ENCODE results near the gene EMC6.
A peak's percentile ranks its signal among the peaks of the same experiment; 100 is the strongest.

Gene EMC6

DNA sequence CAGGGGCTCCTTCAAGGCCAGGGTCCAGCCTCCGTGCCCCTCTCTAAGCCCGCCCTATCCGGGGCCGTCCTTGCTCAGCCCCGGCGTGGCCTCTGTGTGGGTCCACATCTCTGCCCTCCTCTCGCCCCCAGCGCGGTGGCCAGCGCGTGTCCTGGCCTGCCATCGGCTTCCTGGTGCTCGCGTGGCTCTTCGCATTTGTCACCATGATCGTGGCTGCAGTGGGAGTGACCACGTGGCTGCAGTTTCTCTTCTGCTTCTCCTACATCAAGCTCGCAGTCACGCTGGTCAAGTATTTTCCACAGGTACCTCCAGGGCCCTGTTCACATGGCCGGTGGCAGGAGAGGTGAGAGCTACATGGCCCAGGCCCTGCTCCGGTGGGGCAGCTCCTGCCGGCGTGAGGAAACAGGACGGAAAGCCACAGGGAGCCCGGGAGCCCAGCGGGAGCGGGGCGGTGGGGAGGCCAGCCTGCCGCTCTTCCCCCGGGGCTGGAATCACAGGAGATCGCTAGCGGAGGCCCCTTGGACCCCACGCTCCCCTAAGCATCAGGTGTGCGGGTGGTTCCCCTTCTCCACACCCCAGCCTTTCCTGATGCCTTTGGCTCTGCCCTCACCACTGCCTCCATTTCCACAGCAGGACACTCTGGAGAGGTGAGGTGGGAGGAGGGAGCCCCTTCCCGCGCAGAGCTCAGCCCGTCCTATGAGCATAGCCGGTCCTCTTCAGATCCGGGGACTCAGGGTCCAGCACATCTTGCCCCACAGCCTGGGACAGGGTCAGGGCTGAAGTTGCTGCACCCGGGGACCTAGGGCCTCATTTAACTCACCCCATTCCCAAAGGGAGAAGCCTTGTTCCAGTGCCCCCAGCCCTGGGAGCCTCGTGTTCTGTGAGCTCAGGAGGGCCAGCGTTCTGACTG, 10.5 kb upstream of the EMC6 start:
- H3K36me3 Mint-ChIP-seq (ENCODE audit: insufficient read depth) = no peaks in the 10 kb centered on the region
- DNase-seq (ENCODE audit: low spot score in 2 of 2) (no peak), ATAC-seq (replicated peaks; ENCODE audit: extremely low read depth, poor library complexity, severe bottlenecking) (no peak)
- no peak overlapping the region for H3K27ac Mint-ChIP-seq (ENCODE audit: low read depth)
- no peaks in the 10 kb centered on the region for H3K4me1 Mint-ChIP-seq
- H3K27me3 Mint-ChIP-seq = no peaks in the 10 kb centered on the region
- H3K4me3 Mint-ChIP-seq = no peak overlapping the region
- no peaks in the 10 kb centered on the region for H3K9me3 Mint-ChIP-seq

DNA sequence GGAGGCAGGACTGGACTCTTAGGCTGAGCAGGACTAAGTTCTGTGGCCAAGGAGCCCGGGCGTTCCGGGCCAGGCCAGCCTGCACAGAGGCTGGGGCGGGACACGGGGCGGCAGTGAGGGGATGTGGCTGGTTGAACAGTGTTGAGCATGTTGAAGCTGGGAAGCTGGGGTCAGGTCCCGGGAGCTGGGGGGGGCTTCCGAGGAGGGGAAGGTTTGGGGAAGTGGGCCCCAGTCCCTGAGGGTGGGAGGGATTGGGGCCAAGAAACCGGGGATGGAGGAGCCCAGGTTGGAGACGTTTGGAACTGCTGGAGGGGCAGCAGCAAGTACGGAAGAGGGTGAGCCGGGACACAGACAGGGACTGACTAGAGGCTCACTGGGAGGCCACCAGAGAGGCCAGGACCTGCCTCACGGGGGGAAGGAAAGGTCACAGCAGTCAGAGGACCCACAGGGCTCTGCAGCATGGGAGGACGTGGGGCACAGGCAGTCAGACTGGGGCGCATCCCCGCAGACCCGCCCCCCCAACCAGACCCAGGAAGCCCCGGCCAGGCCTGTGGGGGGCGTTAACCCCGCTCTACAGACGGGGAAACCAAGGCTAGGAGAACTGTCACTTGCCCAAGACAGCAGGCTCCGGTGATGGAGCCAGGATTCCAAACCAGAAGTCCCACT, 9.7 kb upstream of the EMC6 start:
- Mint-ChIP-seq H3K27ac (ENCODE audit: low read depth) (no peak overlapping the region), H3K4me1 (no peaks in the 10 kb centered on the region)

DNA sequence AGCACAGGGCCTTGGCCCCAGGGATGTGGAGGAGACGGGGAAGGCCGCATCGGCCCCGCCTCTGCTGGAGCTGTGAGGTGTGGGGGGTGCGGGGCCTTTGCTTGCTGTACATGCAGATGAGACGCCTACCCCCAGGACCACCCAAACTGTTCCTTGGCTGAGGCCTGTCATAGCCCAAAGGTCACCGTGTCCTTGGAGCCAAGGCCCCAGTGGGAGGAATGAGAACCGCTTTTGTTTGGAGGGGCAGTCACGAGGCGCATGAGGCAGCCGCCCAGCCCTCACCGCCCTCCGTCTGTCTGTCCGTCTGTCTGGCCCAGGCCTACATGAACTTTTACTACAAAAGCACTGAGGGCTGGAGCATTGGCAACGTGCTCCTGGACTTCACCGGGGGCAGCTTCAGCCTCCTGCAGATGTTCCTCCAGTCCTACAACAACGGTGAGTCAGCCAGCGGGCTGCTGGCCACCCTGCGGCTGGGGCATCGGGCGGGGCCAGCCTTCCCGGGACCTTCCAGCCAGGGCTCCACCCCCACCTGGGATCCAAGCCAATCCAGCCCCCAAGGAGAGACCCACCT, 9.0 kb upstream of the EMC6 start:
- Mint-ChIP-seq H3K36me3 (ENCODE audit: insufficient read depth) (peaks cover 2% of the 10 kb centered on the region), H3K27ac (ENCODE audit: low read depth) (no peak overlapping the region), H3K9me3 (no peaks in the 10 kb centered on the region), H3K4me1 (no peaks in the 10 kb centered on the region), H3K27me3 (no peaks in the 10 kb centered on the region), H3K4me3 (no peak overlapping the region)
- no peak for DNase-seq (ENCODE audit: low spot score in 2 of 2)
- no peak for ATAC-seq (replicated peaks; ENCODE audit: extremely low read depth, poor library complexity, severe bottlenecking)

More for the DNA sequence above, 9.7 kb upstream of the EMC6 start:
- Mint-ChIP-seq H3K27me3 (no peaks in the 10 kb centered on the region), H3K9me3 (no peaks in the 10 kb centered on the region), H3K4me3 (no peak overlapping the region), H3K36me3 (ENCODE audit: insufficient read depth) (no peaks in the 10 kb centered on the region)
- DNase-seq (ENCODE audit: low spot score in 2 of 2) = no peak
- ATAC-seq (replicated peaks; ENCODE audit: extremely low read depth, poor library complexity, severe bottlenecking) = no peak

DNA sequence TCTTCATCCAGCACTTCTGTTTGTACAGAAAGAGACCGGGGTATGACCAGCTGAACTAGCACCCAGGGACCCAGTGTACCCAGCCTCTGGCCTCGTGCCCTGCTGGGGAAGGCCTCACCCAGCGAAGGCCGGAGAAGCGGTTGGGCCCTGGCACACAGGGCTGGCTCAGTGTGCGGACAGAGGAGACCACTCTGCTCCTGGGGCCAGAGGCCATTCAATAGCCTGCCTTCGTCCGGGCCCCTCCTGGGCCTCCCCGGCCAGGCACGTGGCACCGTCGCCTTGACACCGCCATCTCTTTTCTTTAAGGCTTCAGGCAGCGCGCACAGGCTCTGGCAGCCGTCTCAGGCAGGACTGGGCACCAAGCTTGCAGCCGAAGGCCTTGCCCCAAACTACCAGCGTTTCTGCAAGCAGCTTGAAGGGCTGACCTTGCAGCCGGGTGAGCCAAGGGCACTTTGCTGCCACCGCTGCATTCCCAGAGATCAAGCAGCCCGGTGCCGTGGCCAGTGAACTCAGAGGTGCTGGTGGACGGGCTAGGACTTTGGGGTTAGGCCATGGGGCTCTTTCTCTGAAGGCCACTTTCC, 8.2 kb upstream of the EMC6 start:
- ATAC-seq (replicated peaks; ENCODE audit: extremely low read depth, poor library complexity, severe bottlenecking) = no peak

DNA sequence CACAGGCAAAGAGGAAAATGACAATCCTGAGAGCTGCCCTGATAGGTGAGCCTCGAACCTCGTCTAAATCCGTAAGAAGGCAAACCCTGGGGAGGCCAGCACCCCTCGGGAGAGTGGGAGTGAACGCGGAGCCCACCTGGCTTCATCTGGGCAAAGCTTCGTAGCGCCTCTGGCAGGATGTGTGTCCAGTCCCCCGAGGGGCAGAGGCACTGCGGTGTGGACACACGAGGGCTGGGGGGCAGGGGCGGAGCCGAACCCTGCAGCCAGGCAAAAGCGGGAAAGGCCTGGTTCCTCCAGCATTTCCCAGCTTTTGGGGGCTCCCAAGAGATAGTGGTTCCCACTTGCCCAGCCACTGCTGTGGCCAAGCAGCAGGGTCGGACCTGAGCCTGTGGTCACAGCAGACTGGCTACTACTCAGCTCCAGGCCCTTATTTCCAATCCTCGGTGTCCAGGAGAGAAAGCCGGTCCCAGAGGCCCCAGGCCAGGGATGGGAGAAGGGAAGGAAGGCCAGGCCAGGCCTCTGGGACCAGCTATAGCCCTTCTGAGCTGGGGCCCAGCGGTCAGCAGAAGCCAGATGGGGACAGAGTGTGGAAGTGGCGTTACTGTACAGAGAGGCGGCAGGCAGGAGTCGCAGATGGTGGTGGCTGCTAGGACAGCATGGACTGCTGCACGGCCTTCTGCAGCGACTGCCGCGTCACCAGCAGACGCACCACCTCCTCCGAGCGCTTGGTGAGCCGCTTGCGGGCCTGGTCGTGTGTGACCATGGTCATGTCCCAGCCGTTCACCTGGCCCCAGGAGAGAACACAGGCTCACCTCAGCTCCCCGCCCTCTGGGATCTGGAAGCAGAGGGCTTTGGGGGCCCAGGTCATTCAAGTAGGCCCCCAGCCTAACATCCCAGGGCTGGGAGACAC, 5.3 kb upstream of the EMC6 start:
- Mint-ChIP-seq H3K9me3 (no peaks in the 10 kb centered on the region), H3K27ac (ENCODE audit: low read depth) (no peak overlapping the region), H3K36me3 (ENCODE audit: insufficient read depth) (peaks cover 6% of the 10 kb centered on the region), H3K27me3 (no peaks in the 10 kb centered on the region), H3K4me1 (peaks cover 6% of the 10 kb centered on the region), H3K4me3 (no peak overlapping the region)
- DNase-seq (ENCODE audit: low spot score in 2 of 2) = no peak
- no peak for ATAC-seq (replicated peaks; ENCODE audit: extremely low read depth, poor library complexity, severe bottlenecking)

More for the DNA sequence above, 8.2 kb upstream of the EMC6 start:
- Mint-ChIP-seq H3K27ac (ENCODE audit: low read depth) (no peak overlapping the region), H3K9me3 (no peaks in the 10 kb centered on the region), H3K4me1 (no peaks in the 10 kb centered on the region), H3K36me3 (ENCODE audit: insufficient read depth) (peaks cover 3% of the 10 kb centered on the region), H3K4me3 (no peak overlapping the region), H3K27me3 (no peaks in the 10 kb centered on the region)
- no peak for DNase-seq (ENCODE audit: low spot score in 2 of 2)

DNA sequence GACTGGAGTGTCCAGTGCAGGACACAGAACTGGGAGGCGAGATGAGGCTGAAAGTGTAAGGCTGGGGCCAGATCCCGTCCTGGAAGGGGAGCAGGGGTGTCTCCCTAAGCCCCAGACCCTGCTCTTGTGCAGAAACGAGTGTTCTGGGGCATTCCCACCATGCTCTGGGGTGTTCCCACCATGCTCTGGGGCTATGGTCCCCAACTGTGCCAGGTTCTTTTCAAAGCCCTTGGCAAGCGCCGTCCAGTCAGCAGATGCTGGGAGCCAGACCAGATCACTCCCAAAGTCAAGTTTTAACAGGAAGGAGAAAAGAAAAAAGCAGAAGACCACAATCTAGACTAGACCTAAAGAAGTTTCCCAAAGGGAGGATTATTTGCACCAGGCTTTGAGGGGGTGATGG, 2.8 kb upstream of the EMC6 start:
- peak overlapping the region; percentile 75 for H3K27ac Mint-ChIP-seq (ENCODE audit: low read depth)
- no peaks in the 10 kb centered on the region for H3K9me3 Mint-ChIP-seq
- H3K4me1 Mint-ChIP-seq = peaks cover 17% of the 10 kb centered on the region
- no peaks in the 10 kb centered on the region for H3K27me3 Mint-ChIP-seq
- peak overlapping the region; percentile 95 for H3K4me3 Mint-ChIP-seq
- peaks cover 15% of the 10 kb centered on the region for H3K36me3 Mint-ChIP-seq (ENCODE audit: insufficient read depth)
- DNase-seq (ENCODE audit: low spot score in 2 of 2) = no peak
- ATAC-seq (replicated peaks; ENCODE audit: extremely low read depth, poor library complexity, severe bottlenecking) = no peak

DNA sequence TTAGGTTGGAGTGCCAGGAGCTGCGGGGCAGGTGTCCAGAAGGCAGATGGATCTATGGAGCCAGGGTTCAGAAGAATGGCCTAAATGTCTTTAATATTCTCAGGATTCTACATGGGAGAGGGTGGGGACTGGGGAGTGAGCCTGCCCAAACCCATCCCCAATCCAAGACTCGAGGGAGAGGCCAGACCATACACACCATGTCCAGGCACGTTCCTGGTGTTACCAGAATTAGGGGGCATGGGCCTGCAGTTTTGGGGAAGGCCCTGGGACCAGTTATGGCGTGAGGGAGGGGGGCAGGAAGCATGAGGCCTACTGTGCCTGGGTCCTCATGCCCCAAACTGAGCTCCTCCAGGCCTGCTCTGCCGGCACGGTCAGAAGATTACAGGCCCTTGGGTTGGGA, 2.1 kb upstream of the EMC6 start:
- H3K4me3 Mint-ChIP-seq = peak overlapping the region; percentile 95
- peaks cover 19% of the 10 kb centered on the region for H3K4me1 Mint-ChIP-seq

DNA sequence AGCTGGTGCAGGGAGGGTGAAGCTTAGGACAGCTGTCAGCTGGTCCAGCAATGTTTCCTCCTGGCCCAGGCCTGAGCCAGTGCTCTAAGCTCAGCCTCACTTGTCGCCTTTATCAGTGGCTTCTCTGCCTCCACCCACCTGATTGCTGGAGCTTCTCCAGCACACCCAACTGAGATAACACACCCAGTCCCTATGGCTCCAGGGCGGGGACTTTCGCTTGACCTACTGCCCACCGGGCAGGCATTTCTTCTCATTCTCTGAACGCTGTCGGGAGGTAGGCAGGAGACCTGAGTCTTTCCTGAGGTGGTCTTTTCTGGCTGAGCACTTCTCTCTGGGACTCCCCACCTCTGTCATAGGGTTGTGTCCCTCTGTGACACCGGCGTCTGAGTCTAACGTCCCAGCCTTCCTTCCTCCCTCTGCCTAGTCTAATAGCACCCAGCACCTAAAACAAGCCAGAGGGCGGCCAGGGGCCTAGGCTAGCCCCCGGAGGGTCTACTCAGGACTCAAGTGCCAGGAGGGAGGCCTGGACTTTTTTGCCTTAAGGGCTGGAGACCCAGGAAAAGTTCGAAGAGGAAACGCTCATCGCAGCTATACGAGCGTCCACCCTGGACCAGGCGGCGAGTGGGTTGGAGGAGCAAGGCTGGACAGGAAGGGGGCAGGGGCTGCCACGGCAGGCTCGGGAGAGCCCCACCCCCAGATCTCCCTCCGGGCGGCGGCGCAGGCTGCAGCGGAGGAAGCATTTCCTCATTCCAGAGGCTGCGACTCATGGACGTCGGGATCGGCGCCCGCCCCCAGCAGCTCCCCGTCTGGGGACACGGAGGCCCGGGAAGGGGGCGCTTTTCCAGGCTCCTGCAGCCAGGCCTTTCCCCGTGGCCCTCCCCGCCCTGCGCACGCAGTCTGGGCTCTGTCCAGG, 990 bp upstream of the EMC6 start:
- peak overlapping the region; percentile 95 for H3K27ac Mint-ChIP-seq (ENCODE audit: low read depth)
- H3K27me3 Mint-ChIP-seq = no peaks in the 10 kb centered on the region
- peaks cover 15% of the 10 kb centered on the region for H3K36me3 Mint-ChIP-seq (ENCODE audit: insufficient read depth)
- peak overlapping the region; percentile 95 for H3K4me3 Mint-ChIP-seq
- peaks cover 22% of the 10 kb centered on the region for H3K4me1 Mint-ChIP-seq
- DNase-seq (ENCODE audit: low spot score in 2 of 2) (no peak), ATAC-seq (replicated peaks; ENCODE audit: extremely low read depth, poor library complexity, severe bottlenecking) (peak; percentile 5)
- H3K9me3 Mint-ChIP-seq = no peaks in the 10 kb centered on the region

More for the DNA sequence above, 2.1 kb upstream of the EMC6 start:
- Mint-ChIP-seq H3K36me3 (ENCODE audit: insufficient read depth) (peaks cover 15% of the 10 kb centered on the region), H3K27me3 (no peaks in the 10 kb centered on the region), H3K27ac (ENCODE audit: low read depth) (peak overlapping the region; percentile 75), H3K9me3 (no peaks in the 10 kb centered on the region)
- DNase-seq (ENCODE audit: low spot score in 2 of 2) (no peak), ATAC-seq (replicated peaks; ENCODE audit: extremely low read depth, poor library complexity, severe bottlenecking) (no peak)

DNA sequence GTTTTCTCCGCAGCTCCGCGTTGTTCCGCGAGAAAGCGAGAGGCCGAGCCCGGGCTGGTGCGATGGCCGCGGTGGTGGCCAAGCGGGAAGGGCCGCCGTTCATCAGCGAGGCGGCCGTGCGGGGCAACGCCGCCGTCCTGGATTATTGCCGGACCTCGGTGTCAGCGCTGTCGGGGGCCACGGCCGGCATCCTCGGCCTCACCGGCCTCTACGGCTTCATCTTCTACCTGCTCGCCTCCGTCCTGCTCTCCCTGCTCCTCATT, 404 bp downstream of the EMC6 start:
- Mint-ChIP-seq H3K9me3 (no peaks in the 10 kb centered on the region), H3K36me3 (ENCODE audit: insufficient read depth) (peaks cover 15% of the 10 kb centered on the region), H3K27ac (ENCODE audit: low read depth) (peak overlapping the region; percentile 95), H3K4me1 (peaks cover 22% of the 10 kb centered on the region), H3K27me3 (no peaks in the 10 kb centered on the region), H3K4me3 (peak overlapping the region; percentile 95)
- ATAC-seq (replicated peaks; ENCODE audit: extremely low read depth, poor library complexity, severe bottlenecking) (no peak), DNase-seq (ENCODE audit: low spot score in 2 of 2) (no peak)

DNA sequence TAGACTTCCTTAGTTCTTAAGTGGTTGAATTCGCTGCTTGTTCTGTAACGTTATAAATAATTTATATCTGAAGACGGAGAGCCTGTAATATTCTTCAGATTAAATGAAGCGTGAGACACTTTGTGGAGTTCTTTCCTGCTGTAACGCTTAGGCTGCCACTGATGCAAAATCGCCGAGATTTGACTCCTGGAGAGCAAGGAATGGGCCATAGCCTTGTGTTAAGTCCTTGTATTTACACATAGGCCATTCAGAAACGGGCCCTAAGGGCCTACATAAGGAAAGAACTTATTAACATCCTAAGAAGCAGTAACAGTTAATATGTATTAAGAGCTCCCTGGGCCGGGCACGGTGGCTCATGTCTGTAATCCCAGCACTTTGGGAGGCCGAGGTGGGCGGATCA, 936 bp downstream of the EMC6 start:
- peaks cover 14% of the 10 kb centered on the region for H3K36me3 Mint-ChIP-seq (ENCODE audit: insufficient read depth)
- DNase-seq (ENCODE audit: low spot score in 2 of 2) = no peak

DNA sequence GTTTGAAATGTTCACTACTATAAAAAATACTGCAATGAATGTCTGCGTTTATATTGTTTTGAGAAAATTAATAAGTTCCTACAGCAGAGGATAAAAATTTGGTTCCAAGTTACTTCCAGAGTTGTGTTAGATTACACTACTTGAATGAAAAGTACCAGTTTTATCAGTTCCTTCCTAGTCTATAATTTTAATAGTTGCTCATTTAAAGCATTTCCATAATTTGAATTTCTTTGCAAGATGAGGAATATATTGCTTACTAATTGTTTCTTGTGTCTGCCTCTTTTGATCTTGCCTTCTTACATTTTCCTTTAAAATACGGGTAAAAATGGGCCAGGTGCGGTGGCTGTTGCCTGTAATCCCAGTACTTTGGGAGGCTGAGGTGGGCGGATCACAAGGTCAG, 4.0 kb downstream of the EMC6 start:
- H3K4me3 Mint-ChIP-seq = no peak overlapping the region
- H3K4me1 Mint-ChIP-seq = peaks cover 19% of the 10 kb centered on the region
- peaks cover 9% of the 10 kb centered on the region for H3K36me3 Mint-ChIP-seq (ENCODE audit: insufficient read depth)
- DNase-seq (ENCODE audit: low spot score in 2 of 2) = no peak
- H3K27ac Mint-ChIP-seq (ENCODE audit: low read depth) = no peak overlapping the region
- ATAC-seq (replicated peaks; ENCODE audit: extremely low read depth, poor library complexity, severe bottlenecking) = no peak
- H3K27me3 Mint-ChIP-seq = no peaks in the 10 kb centered on the region
- no peaks in the 10 kb centered on the region for H3K9me3 Mint-ChIP-seq

More for the DNA sequence above, 936 bp downstream of the EMC6 start:
- Mint-ChIP-seq H3K9me3 (no peaks in the 10 kb centered on the region), H3K27ac (ENCODE audit: low read depth) (peak overlapping the region; percentile 95), H3K4me1 (peaks cover 22% of the 10 kb centered on the region), H3K27me3 (no peaks in the 10 kb centered on the region), H3K4me3 (peak overlapping the region; percentile 95)
- ATAC-seq (replicated peaks; ENCODE audit: extremely low read depth, poor library complexity, severe bottlenecking) = no peak
